GM21723 (cell line): ENCODE measurements around the gene NECAB2.
"Not testable (repeated sequence)": the region's sequence is repeated elsewhere in the genome, so short reads cannot be mapped to it uniquely, and the experiment has no call there.

Experiments used
- ATAC-seq: cut with Tn5 transposase; IDR thresholded peaks from one replicate; pipeline ENCODE4 v1.9.1; 2021; ENCODE audit warnings: mild to moderate bottlenecking, moderate library complexity; ENCODE audit not compliant: unreplicated experiment

Gene NECAB2

DNA sequence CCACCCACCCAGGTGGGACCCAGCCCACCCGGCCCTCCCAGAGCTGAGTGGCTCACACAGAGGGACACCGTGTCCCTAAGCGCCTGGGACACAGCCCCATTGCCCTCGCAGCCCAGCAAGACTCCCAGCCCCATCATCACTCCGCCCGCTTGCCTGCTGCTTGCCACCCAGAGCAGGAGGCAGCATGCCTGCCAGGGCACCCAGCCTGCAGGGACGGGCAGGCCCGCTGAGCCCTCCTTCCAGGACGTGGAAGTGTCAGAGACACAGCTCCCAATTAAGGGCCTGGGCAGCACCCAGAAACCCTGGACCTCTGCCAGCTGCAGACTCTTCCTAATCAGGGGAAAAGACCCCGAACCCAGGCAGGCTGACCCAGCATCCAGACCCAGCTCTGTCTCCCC lies 32.2 kb upstream of the NECAB2 start:
- ATAC-seq = no peak

GRCh38 chr16:83936581-83937165 lies 31.4 kb upstream of the NECAB2 start:
- ATAC-seq = no peak

- no peak for ATAC-seq
Measured at GRCh38 chr16:83937267-83937666, 30.8 kb upstream of the NECAB2 start.

DNA sequence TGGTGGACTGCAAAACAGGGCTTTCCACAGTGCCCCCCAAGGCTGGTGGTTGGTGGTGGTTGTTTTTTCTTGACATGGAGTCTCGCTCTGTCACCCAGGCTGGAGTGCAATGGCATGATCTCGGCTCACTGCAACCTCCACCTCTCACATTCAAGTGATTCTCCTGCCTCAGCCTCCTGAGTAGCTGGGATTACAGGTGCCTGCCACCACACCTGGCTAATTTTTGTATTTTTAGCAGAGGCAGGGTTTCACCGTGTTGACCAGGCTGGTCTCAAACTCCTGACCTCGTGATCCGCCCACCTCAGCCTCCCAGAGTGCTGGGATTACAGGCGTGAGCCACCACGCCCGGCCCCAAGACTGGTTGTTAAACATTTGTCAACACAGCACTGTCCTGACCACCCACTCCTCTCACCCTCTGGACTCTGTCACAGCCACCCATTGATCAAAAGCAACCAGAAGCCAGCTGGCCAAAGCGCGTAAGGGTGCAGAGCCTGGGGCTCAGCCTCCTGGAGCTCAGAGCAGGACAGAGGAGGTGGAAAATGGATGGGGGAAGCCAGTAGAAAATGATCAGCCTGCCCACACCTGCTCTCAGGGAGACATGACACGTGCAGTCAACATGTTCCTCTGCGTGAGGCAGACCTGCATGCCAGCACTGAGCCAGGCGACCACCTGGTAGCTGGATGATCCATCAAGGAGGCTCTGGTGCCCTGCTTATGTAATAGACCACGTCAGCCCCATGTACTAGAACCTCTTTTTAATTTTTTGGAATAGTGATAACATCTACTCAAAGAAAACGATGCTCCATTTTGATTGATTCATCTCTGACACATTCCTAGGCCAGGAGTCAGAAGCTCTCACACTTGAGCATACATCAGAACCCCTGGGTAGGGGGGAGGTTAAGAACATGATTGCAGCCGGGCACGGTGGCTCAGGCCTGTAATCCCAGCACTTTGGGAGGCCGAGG lies 29.8 kb upstream of the NECAB2 start:
- ATAC-seq = no peak

DNA sequence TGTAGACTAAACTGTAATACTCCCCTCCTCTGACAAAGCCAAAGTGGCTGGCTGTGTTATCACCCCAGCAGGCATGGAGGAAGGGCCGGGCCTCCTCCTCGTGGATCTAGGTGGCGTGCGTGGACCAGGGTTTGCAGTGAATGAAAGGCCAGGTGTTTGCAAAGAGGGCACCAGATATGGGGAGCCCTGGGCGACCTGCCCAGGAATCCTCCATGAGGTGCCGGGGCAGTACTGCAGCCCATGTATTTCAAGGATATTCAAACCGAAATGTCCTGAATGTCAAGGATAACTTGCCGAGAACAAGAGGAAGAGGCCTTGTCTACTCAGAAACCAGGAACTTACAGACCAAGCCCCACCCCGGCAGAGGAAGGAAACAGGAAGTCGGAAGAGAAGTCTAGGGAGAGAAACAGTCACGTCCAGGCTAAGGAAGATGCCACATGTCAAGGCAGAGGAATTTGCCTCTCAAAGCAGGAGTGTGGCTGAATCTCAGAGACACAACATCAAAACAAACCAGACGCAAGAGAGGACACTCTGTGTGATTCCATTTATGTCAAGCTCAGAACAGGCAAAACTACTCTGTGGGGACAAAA lies 28.7 kb upstream of the NECAB2 start:
- no peak for ATAC-seq

DNA sequence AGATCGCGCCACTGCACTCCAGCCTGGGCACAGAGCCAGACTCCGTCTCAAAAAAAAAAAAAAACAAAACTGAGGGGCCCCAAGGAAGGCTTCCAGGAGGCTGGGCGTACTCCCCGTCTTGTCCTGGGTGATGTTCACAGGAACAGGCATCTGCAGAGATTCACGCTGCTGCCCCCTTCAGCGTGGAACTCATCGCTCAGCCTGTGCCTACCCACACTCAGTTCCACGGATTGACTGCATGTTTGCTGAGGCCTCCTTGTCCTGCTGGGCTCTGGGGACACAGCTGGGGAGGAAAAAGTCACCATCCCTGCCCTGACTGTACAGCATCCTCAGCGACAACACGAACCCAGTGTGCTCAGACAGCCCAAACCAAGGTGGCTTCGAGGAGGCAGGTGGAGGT lies 27.9 kb upstream of the NECAB2 start:
- no peak for ATAC-seq

GRCh38 chr16:83940630-83941378 lies 27.2 kb upstream of the NECAB2 start:
- ATAC-seq = no peak

- not testable (repeated sequence) for ATAC-seq
Measured at GRCh38 chr16:83941546-83941945, 26.5 kb upstream of the NECAB2 start.

DNA sequence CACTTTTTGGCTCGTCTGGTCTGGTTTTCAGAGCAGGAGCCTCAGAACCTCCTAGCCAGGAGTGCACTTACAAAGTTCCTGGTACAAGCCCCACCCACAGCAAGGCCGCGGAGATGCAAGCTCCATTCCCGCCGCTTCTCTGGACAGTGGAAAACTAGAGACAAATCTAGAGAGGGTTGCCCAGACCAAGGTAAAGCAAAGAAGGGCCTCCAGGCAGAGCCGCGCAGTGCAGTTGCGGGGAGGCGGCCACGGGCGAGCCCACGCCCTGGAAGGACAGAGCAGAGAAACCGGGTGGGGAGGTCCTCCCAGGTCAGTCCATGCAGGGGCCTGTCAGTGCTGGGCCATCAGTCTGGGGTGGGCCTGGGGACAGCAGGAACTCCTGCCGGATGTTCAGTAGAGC lies 26.0 kb upstream of the NECAB2 start:
- ATAC-seq = no peak

GRCh38 chr16:83942815-83943515 lies 25.1 kb upstream of the NECAB2 start:
- no peak for ATAC-seq

DNA sequence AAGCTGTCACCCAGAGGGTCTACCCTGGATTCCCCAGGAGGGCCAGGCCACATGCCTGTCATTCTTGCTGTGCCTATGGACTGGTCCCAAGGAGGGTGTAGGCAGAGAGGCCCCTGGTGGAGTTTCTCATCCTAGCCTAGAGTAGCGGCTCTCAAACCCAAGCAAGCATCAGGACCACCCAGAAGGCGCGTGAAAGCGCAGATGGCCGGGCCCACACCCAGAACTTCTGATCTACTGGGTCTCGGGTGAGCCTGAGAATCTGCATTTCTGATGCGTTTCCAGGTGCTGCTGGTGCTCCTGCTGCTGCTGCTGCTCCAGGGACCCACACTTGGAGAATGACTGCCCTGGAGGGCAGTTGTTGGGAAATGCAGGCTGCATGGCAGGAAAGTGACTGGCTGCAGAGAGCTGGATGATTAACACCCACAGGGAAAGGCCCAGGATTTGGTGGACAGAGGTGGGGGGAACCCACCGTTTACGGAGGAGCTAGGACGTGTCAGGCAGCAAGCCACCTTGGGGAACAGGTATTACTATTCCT lies 24.5 kb upstream of the NECAB2 start:
- no peak for ATAC-seq

DNA sequence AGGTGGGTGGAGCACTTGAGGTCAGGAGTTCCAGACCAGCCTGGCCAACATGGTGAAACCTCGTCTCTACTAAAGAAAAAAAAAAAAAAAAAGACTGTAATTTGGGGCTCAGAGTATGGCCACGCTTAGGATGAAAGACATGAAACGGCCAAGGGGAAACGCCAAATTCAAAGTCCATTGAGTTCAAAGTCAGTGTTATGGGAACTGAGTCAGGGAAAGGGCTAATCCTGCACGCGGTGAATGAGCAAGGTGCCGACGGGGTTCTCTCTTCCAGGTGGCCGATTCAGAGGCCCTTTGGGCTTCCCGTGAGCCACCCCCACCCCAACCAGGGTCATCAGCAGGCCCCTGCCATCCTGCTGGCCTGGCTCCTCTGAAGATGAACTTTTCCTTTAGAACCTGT lies 22.5 kb upstream of the NECAB2 start:
- no peak for ATAC-seq

GRCh38 chr16:83946154-83946780 lies 21.8 kb upstream of the NECAB2 start:
- ATAC-seq = no peak

DNA sequence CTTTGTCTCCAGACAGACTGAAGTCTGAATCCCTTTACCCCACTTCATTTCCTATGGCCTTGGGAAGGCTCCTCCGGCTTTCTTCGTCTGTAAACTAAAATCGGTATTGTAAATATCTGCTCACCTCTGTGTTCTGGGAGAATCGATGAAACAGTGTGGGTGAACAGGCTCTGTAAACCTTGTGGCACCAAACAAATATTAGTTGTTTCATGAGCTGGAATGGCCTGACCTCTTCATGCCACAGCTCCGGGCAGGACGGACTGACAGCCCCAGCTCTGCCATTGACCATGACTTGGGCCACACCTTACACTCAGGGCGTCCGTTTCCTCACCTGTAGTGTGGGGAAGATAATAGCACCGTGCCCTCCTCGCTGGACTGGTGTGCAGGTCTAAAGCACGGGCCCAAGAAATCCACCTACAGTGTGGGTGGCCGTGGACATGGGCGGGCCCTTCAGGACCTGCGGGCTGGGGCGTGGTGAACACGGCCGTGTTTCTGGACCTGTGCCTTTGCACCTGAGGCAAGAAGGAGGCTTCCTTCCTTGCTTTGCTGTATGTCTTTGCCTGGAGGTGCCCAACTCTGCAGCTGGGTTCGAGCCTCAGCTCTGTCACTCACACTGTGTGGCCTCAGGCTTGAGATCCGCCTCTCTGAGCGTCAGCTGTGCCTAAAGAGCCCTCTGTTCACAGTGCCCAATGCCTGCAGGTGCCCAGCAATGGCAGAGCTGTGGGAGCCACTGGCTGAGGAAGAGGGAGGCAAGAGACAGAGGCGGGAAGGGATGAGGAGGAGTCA lies 21.1 kb upstream of the NECAB2 start:
- no peak for ATAC-seq

GRCh38 chr16:83947642-83948234 lies 20.3 kb upstream of the NECAB2 start:
- no peak for ATAC-seq

DNA sequence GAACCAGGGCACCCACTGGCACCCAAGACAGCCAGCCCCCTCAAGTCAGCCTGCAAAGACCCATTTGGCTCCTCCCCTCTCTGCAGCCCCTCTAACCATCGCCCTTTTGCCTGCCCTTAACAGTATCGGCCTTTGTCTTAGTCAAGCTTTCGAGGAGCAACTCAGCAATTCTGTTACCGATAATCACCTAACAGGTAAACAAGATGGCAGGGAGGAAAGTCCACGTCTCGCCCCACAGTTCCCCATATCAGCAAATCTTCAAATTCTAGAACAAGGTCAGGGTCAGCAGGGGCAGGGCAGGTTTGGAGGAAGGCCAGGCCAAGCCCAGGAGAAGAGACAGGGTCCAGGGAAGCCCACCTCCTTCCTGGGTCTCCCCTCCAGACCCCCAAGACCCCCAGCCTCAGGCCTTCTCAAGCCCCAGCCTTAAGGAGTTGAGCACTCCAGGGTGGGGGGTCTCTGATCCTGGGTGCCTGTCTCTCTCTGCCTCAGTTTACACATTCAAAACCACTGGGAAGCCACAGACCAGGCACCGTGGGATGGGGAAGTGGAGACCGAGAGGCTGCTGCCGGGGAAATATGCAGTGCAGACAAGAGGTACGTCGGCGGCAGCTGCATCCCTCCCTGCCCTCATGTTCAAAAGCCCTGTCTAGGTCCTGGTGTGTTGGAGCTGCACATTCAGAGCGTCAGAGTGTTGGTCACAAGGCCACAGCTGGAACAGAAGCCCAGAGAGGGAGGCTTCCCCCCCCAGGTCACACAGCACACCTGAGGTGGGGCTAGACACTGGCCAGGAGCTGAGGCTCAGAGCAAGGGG lies 18.9 kb upstream of the NECAB2 start:
- no peak for ATAC-seq

DNA sequence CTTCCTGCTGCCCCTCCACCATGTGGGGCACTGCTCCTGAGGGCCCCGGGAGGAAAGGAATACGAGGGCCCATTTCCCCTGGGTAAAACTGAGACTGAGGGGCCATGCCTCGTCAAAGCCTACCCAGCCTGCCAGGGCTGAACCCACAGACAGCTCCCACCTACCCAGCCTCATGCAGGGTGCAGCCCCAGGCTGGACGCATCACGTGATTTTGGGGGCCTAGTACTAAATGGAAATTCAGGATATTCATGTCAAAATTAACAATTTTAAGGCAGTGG lies 18.4 kb upstream of the NECAB2 start:
- ATAC-seq = no peak

- ATAC-seq = not testable (repeated sequence)
Measured at GRCh38 chr16:83950862-83951399, 17.1 kb upstream of the NECAB2 start.
